ENCODE data around the gene NCKAP5.
"Not testable (repeated sequence)": the region's sequence is repeated elsewhere in the genome, so short reads cannot be mapped to it uniquely, and the experiment has no call there.

- not testable (repeated sequence) for TF ChIP-seq POLR2AphosphoS5, POLR2A (IDR thresholded peaks at IDR 0.05; ENCODE audit: low read depth, low read length)
Measured at GRCh38 chr2:132809962-132810361, 758.3 kb downstream of the NCKAP5 start.

Measured in GM12892 (cell line).